GM23248 (cell line): ENCODE data around the gene ASF1B. TPM values are rescaled to one million over a fixed set of nuclear protein-coding genes. Genes with fewer than 3 reads are reported as not detected.

Experiments used
- DNase-seq: peaks from one replicate; pipeline ENCODE4 v3.0.0-alpha.2; 2015
- H2AFZ ChIP-seq: fragments of 200-600 bp; sonication (generic); 2 replicates; pipeline ENCODE4 v1.6.1; 2016; ENCODE audit warnings: antibody characterized with exemption
- H3F3A ChIP-seq: fragments of 200-600 bp; sonication (generic); 2 replicates; pipeline ENCODE4 v1.6.1; 2016; ENCODE audit warnings: mild to moderate bottlenecking, antibody characterized with exemption, mixed run types; ENCODE audit not compliant: insufficient read depth
- H3K27ac ChIP-seq: fragments of 200-600 bp; sonication (generic); 2 replicates; pipeline ENCODE4 v1.5.1; 2016; ENCODE audit warnings: mild to moderate bottlenecking
- H3K27me3 ChIP-seq: fragments of 200-600 bp; sonication (generic); replicated peaks from 2 replicates; pipeline ENCODE4 v1.6.1; 2016; ENCODE audit warnings: mild to moderate bottlenecking; ENCODE audit not compliant: insufficient read depth
- H3K36me3 ChIP-seq: fragments of 200-600 bp; sonication (generic); 2 replicates; pipeline ENCODE4 v1.6.1; 2016; ENCODE audit warnings: low read depth, mild to moderate bottlenecking
- H3K4me1 ChIP-seq: fragments of 200-600 bp; sonication (generic); 2 replicates; pipeline ENCODE4 v1.6.1; 2016; ENCODE audit warnings: mild to moderate bottlenecking; ENCODE audit not compliant: insufficient read depth
- H3K4me2 ChIP-seq: fragments of 200-600 bp; sonication (generic); one replicate; pipeline ENCODE4 v1.6.1; 2016; ENCODE audit warnings: mild to moderate bottlenecking; ENCODE audit not compliant: unreplicated experiment
- H3K4me3 ChIP-seq: fragments of 200-600 bp; sonication (generic); 2 replicates; pipeline ENCODE4 v1.5.1; 2016; ENCODE audit warnings: mild to moderate bottlenecking
- H3K79me2 ChIP-seq: fragments of 200-600 bp; sonication (generic); 2 replicates; pipeline ENCODE4 v1.6.1; 2016; ENCODE audit warnings: mild to moderate bottlenecking; ENCODE audit not compliant: insufficient read depth
- H3K9ac ChIP-seq: fragments of 200-600 bp; sonication (generic); 2 replicates; pipeline ENCODE4 v1.6.1; 2016; ENCODE audit warnings: mild to moderate bottlenecking
- H3K9me2 ChIP-seq: fragments of 200-600 bp; sonication (generic); 2 replicates; pipeline ENCODE4 v1.6.1; 2016; ENCODE audit warnings: mixed run types, mild to moderate bottlenecking, moderate library complexity; ENCODE audit not compliant: insufficient read depth
- H3K9me3 ChIP-seq: fragments of 200-600 bp; sonication (generic); one replicate; pipeline ENCODE4 v1.6.1; 2017; ENCODE audit warnings: low read depth
- H4K20me1 ChIP-seq: fragments of 200-600 bp; sonication (generic); 2 replicates; pipeline ENCODE4 v1.6.0; 2016; ENCODE audit not compliant: insufficient read depth
- EZH2 ChIP-seq: fragments of 200-600 bp; sonication (generic); IDR thresholded peaks from 2 replicates; pipeline ENCODE4 v1.6.1; 2018; ENCODE audit warnings: antibody characterized with exemption, mild to moderate bottlenecking; ENCODE audit not compliant: insufficient read depth, poor library complexity, severe bottlenecking
- EZH2phosphoT487 ChIP-seq: fragments of 200-600 bp; sonication (generic); IDR thresholded peaks from 2 replicates; pipeline ENCODE4 v1.6.1; 2018; ENCODE audit warnings: antibody characterized with exemption, moderate library complexity, mild to moderate bottlenecking, low read depth; ENCODE audit not compliant: insufficient read depth
- WGBS, 2 experiments: methylation state at CpG; one replicate each; pipeline ENCODE4 v1.1.6; 2015 to 2017; ENCODE audit warnings: low lambda C conversion rate in 2 of 2, low coverage in 1 of 2; ENCODE audit errors: missing lambda C conversion rate in 2 of 2; 5-methylcytosine and 5-hydroxymethylcytosine counted together
- in situ Hi-C: fragments of 300-500 bp; cut with MboI; formaldehyde crosslinking; loops from 2 replicates; pipeline ENCODE4 v1.15.0; 2020
- polyA plus RNA-seq: library from polyadenylated mRNA; unstranded; fragments of >200 nt; fragmentation: Nextera tagmentation; extraction: Ambion mirVana; gene quantifications from 2 replicates; pipeline ENCODE4 v1.2.1, GENCODE V29; 2016
- total RNA-seq: library from RNA; depleted of rRNA; stranded (reverse); fragments of >200 nt; shearing (Covaris generic); gene quantifications from 2 replicates; pipeline ENCODE4 v1.2.3, GENCODE V29; 2014

ASF1B gene
- total and polyA plus RNA-seq, 2 experiments from 2014 or later = 11.2 to 19.0 TPM

- peak overlapping the region; percentile 84 for H3K4me3 ChIP-seq
- WGBS, 2 experiments = 0 to 3% methylated on average over 17 to 56 of the region's 142 CpGs
- in situ Hi-C loops = no loop called here
- peaks cover 10% of the 10 kb centered on the region for H3K79me2 ChIP-seq
- TF ChIP-seq EZH2 = no peak
- TF ChIP-seq EZH2phosphoT487 = no peak
- H3K4me1 ChIP-seq = peaks cover 3% of the 10 kb centered on the region
- H3K9me3 ChIP-seq = no peaks in the 10 kb centered on the region
- H2AFZ ChIP-seq = peak overlapping the region; percentile 66
- H3K27me3 ChIP-seq = no peaks in the 10 kb centered on the region
- no peaks in the 10 kb centered on the region for H3K9me2 ChIP-seq
- no peaks in the 10 kb centered on the region for H4K20me1 ChIP-seq
- H3F3A ChIP-seq = peaks cover 16% of the 10 kb centered on the region
- H3K27ac ChIP-seq = peak overlapping the region; percentile 36; the same call in 1 of the 2 replicates
- peak overlapping the region; percentile 51 for H3K4me2 ChIP-seq
- H3K9ac ChIP-seq = peak overlapping the region; percentile 64
- H3K36me3 ChIP-seq = 0 out of 2 replicates have a peak, but pooled peaks cover 5% of the 10 kb centered on the region
- peak; percentile 83 for DNase-seq
Measured at GRCh38 chr19:14089662-14090508, 46.5 kb downstream of the ASF1B start.

- no peaks in the 10 kb centered on the region for H4K20me1 ChIP-seq
- H3K9me2 ChIP-seq = no peaks in the 10 kb centered on the region
- H2AFZ ChIP-seq = peak overlapping the region; percentile 56
- peaks cover 19% of the 10 kb centered on the region for H3F3A ChIP-seq
- H3K9me3 ChIP-seq = no peaks in the 10 kb centered on the region
- H3K36me3 ChIP-seq = 0 out of 2 replicates have a peak, but pooled peaks cover 5% of the 10 kb centered on the region
- in situ Hi-C loops = no loop called here
- TF ChIP-seq EZH2 = no peak
- no peak for TF ChIP-seq EZH2phosphoT487
- peak overlapping the region; percentile 51 for H3K4me2 ChIP-seq
- H3K27me3 ChIP-seq = no peaks in the 10 kb centered on the region
- DNase-seq = peak; percentile 43
- H3K4me3 ChIP-seq = peak overlapping the region; percentile 73
- peaks cover 3% of the 10 kb centered on the region for H3K4me1 ChIP-seq
- WGBS, 2 experiments = 16 to 17% methylated on average over 13 to 16 of the region's 16 CpGs
- H3K27ac ChIP-seq = no peak overlapping the region
- peak overlapping the region; percentile 52; the same call in 1 of the 2 replicates for H3K9ac ChIP-seq
- peaks cover 10% of the 10 kb centered on the region for H3K79me2 ChIP-seq
Measured at GRCh38 chr19:14089412-14089661, 47.1 kb downstream of the ASF1B start.

- Histone ChIP-seq H3K4me2 (peak overlapping the region; percentile 51), H3K9me3 (no peaks in the 10 kb centered on the region), H3F3A (peaks cover 19% of the 10 kb centered on the region), H3K27ac (no peak overlapping the region), H3K36me3 (0 out of 2 replicates have a peak, but pooled peaks cover 5% of the 10 kb centered on the region), H3K27me3 (no peaks in the 10 kb centered on the region), H3K79me2 (peaks cover 10% of the 10 kb centered on the region), H3K9ac (peak overlapping the region; percentile 52; the same call in 1 of the 2 replicates), H2AFZ (no peak overlapping the region), H3K9me2 (no peaks in the 10 kb centered on the region), H3K4me1 (peaks cover 3% of the 10 kb centered on the region), H3K4me3 (peak overlapping the region; percentile 73), H4K20me1 (no peaks in the 10 kb centered on the region)
- WGBS, 2 experiments = 88 to 90% methylated on average over 30 of the region's 30 CpGs
- DNase-seq = no peak
- no peak for TF ChIP-seq EZH2phosphoT487
- TF ChIP-seq EZH2 = no peak
- in situ Hi-C loops = no loop called here
Measured at GRCh38 chr19:14088634-14089411, 47.6 kb downstream of the ASF1B start.

GRCh38 chr19:14086098-14086497 lies 50.3 kb downstream of the ASF1B start:
- Histone ChIP-seq H3K36me3 (no peaks in the 10 kb centered on the region), H4K20me1 (no peaks in the 10 kb centered on the region), H3K27ac (no peak overlapping the region), H3K4me3 (no peak overlapping the region), H3K27me3 (no peaks in the 10 kb centered on the region), H3K79me2 (peaks cover 21% of the 10 kb centered on the region), H3K4me1 (peaks cover 10% of the 10 kb centered on the region), H3K9ac (no peak overlapping the region), H3K4me2 (no peak overlapping the region), H2AFZ (no peak overlapping the region), H3K9me2 (no peaks in the 10 kb centered on the region), H3F3A (peaks cover 15% of the 10 kb centered on the region), H3K9me3 (no peaks in the 10 kb centered on the region)
- TF ChIP-seq EZH2phosphoT487 = no peak
- no peak for TF ChIP-seq EZH2
- WGBS, 2 experiments = 95 to 97% methylated on average over 5 of the region's 5 CpGs
- in situ Hi-C loops = no loop called here
- DNase-seq = no peak
